ENCODE measurements around the gene LATS2.

DNA sequence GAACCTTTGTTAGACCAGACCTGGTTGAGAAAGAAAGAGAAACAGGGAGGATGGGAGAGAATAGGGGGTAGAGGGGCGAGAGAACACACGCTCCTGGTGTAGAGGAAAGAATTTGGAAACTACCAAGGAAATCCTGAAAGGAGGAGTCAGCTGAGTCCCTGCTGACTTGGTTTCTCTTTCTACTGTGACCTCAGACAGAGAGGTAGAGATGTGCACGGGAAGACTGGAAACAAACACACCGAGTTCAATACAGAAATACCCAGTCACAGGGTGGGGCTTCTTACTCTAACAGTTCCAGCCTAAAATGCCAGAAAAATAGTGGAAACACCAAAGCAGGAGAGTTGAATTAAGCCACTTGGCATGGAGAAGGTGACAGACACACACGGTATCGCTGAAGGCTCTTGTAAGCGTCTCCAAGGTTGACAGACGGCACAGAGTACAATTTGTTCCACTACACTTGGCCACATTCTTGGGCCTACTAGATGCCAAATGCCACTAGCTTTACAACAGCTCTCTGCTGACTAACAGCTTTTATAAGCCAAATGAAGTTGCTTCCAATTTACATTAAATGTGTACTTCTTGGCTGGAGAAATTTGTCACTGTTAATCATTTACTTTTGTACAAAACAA is 28.1 kb downstream of the LATS2 start:
- TF ChIP-seq ZFP30 (CRISPR knock-in tag; IDR thresholded peaks at IDR 0.05) (no peak), ZNF8 (CRISPR knock-in tag; IDR thresholded peaks at IDR 0.05) (no peak), RARB (CRISPR knock-in tag; IDR thresholded peaks at IDR 0.05) (no peak), TOX (CRISPR knock-in tag; IDR thresholded peaks at IDR 0.05; ENCODE audit: borderline replicate concordance) (no peak), ZFP3 (CRISPR knock-in tag; IDR thresholded peaks at IDR 0.05) (no peak), ARNTL (CRISPR knock-in tag; IDR thresholded peaks at IDR 0.05; ENCODE audit: borderline replicate concordance, low read depth) (no peak), ZNF565 (CRISPR knock-in tag; conservative IDR thresholded peaks at IDR 0.05; ENCODE audit: low read depth) (no peak), CSDC2 (CRISPR knock-in tag; IDR thresholded peaks at IDR 0.05) (no peak)
- TF ChIP-seq, protein P1, sequence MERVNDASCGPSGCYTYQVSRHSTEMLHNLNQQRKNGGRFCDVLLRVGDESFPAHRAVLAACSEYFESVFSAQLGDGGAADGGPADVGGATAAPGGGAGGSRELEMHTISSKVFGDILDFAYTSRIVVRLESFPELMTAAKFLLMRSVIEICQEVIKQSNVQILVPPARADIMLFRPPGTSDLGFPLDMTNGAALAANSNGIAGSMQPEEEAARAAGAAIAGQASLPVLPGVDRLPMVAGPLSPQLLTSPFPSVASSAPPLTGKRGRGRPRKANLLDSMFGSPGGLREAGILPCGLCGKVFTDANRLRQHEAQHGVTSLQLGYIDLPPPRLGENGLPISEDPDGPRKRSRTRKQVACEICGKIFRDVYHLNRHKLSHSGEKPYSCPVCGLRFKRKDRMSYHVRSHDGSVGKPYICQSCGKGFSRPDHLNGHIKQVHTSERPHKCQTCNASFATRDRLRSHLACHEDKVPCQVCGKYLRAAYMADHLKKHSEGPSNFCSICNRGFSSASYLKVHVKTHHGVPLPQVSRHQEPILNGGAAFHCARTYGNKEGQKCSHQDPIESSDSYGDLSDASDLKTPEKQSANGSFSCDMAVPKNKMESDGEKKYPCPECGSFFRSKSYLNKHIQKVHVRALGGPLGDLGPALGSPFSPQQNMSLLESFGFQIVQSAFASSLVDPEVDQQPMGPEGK (CRISPR knock-in tag; IDR thresholded peaks at IDR 0.05; ENCODE audit: borderline replicate concordance) = no peak
- TF ChIP-seq, protein P2, sequence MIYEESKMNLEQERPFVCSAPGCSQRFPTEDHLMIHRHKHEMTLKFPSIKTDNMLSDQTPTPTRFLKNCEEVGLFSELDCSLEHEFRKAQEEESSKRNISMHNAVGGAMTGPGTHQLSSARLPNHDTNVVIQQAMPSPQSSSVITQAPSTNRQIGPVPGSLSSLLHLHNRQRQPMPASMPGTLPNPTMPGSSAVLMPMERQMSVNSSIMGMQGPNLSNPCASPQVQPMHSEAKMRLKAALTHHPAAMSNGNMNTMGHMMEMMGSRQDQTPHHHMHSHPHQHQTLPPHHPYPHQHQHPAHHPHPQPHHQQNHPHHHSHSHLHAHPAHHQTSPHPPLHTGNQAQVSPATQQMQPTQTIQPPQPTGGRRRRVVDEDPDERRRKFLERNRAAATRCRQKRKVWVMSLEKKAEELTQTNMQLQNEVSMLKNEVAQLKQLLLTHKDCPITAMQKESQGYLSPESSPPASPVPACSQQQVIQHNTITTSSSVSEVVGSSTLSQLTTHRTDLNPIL (CRISPR knock-in tag; IDR thresholded peaks at IDR 0.05; ENCODE audit: low read depth) = no peak
- TF ChIP-seq, protein P3, sequence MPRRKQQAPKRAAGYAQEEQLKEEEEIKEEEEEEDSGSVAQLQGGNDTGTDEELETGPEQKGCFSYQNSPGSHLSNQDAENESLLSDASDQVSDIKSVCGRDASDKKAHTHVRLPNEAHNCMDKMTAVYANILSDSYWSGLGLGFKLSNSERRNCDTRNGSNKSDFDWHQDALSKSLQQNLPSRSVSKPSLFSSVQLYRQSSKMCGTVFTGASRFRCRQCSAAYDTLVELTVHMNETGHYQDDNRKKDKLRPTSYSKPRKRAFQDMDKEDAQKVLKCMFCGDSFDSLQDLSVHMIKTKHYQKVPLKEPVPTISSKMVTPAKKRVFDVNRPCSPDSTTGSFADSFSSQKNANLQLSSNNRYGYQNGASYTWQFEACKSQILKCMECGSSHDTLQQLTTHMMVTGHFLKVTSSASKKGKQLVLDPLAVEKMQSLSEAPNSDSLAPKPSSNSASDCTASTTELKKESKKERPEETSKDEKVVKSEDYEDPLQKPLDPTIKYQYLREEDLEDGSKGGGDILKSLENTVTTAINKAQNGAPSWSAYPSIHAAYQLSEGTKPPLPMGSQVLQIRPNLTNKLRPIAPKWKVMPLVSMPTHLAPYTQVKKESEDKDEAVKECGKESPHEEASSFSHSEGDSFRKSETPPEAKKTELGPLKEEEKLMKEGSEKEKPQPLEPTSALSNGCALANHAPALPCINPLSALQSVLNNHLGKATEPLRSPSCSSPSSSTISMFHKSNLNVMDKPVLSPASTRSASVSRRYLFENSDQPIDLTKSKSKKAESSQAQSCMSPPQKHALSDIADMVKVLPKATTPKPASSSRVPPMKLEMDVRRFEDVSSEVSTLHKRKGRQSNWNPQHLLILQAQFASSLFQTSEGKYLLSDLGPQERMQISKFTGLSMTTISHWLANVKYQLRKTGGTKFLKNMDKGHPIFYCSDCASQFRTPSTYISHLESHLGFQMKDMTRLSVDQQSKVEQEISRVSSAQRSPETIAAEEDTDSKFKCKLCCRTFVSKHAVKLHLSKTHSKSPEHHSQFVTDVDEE (CRISPR knock-in tag; IDR thresholded peaks at IDR 0.05) = no peak

All from SK-N-SH treated with all-trans-retinoic acid at 6 μM for 48 hours (cell line).